NCI-H748 (cell line): ENCODE results near the gene DDR1.

Experiments
- DNase-seq: peaks from one replicate; lab custom pipeline; 2025; ENCODE audit not compliant: unreplicated experiment; lab: John Stamatoyannopoulos, UW

Gene DDR1

GRCh38 chr6:30879684-30880427, 4.5 kb upstream of the DDR1 start:
- DNase-seq, result no peak

- peak; percentile 91 for DNase-seq
These were observed 3.5 kb upstream of the DDR1 start for GRCh38 chr6:30880698-30881252.

- peak; percentile 21 for DNase-seq
These were observed 2.7 kb upstream of the DDR1 start for GRCh38 chr6:30881392-30882203.

DNA sequence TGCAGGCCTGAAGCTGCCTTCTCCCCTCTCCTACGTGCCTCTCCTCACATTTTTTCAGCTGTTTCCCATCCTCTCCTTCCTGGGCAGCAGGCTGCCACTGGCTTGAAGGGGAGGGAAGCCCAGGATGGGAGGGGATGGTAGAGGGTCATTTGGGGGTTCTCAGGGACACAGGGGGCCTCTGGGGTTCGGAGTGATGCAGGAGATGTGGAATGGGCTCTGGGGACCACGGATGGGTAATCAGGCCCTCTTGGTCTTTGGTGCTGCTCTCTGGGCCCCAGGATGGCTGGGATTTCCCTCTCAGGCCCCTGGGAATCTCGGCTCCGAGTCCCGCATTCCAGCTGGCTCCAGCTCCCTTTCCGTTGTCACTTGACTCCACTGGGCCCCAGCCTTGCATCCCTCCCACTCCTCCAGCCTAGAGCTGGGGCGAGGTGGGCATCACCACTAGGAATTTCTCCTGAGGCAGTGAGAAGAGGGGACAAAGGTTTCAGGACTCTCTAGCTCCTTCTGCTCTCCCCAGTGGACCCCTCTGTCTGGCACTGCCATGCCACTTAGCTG, 2.0 kb upstream of the DDR1 start:
- no peak for DNase-seq

GRCh38 chr6:30882759-30883684, 1.3 kb upstream of the DDR1 start:
- DNase-seq, result peak; percentile 74

- peak; percentile 71 for DNase-seq
These were observed 482 bp downstream of the DDR1 start for GRCh38 chr6:30884521-30885480.

DNA sequence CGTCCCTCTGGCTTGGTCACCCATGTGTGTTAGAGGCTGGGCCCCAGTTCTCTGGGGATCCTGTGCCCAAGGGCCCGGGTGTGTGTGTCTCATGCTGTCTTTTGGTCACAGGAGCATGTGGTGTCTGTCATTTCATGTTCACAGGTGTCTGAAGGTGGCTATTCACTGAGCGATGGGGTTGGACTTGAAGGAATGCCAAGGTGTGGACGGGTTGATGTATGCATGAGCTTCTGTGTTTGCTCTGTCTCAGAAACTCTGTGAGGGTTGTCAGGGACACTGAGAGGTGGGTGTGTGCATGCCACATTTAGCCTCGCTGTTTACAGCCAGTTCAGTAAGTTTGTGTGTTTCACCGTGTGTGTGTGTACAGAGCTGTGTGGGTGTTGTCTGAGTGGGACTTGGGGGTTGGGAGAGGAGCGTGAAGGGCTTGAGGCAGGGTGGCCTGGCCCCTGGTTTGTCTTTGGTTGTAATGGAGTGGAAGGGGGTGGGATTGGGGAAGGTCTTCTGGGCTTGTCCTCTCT, 1.2 kb downstream of the DDR1 start:
- DNase-seq, result peak; percentile 75

GRCh38 chr6:30885999-30886896, 1.9 kb downstream of the DDR1 start:
- DNase-seq, result peak; percentile 92

GRCh38 chr6:30886897-30887255, 2.6 kb downstream of the DDR1 start:
- DNase-seq, result no peak

DNA sequence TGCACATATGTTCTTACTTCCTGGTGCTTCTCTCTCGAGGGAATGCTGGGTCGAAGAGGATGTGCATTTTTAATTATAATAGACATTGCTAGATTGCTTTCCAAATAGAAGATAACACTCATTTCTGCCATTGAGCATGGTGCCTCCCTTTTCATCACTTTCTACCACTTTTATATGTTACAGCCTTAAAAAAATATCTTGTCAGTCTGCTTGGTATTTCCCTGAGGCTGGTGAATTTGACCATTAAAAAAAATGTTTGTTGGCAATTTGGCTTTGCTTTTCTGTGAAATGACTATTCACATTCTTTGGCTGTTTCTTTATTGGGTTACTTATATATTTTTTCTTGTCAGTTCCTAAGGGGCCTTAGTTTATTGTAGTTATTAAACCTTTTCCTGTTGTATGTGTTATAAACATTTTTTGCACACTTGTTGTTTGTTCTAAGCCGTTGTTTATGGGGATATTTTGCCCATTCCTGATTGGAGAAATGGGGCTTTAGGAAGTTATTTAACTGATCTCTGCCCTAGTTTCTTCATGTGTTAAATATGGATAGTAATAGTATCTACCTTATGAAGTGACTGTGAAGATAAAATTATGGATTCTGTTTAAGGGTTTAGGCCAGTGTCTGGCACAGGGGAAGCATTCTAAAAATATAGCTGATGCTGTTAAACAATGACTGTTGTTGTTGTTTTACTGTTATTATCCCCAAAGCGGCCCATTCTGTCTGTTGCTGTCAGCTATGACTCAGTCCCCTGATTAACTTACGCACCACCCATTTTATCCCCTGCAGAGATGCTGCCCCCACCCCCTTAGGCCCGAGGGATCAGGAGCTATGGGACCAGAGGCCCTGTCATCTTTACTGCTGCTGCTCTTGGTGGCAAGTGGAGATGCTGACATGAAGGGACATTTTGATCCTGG, 3.8 kb downstream of the DDR1 start:
- no peak for DNase-seq

- DNase-seq, result no peak
These were observed 4.6 kb downstream of the DDR1 start for GRCh38 chr6:30888816-30889495.

GRCh38 chr6:30889496-30889885, 5.2 kb downstream of the DDR1 start:
- DNase-seq, result no peak

- DNase-seq, result no peak
These were observed 5.8 kb downstream of the DDR1 start for GRCh38 chr6:30889921-30890645.

DNA sequence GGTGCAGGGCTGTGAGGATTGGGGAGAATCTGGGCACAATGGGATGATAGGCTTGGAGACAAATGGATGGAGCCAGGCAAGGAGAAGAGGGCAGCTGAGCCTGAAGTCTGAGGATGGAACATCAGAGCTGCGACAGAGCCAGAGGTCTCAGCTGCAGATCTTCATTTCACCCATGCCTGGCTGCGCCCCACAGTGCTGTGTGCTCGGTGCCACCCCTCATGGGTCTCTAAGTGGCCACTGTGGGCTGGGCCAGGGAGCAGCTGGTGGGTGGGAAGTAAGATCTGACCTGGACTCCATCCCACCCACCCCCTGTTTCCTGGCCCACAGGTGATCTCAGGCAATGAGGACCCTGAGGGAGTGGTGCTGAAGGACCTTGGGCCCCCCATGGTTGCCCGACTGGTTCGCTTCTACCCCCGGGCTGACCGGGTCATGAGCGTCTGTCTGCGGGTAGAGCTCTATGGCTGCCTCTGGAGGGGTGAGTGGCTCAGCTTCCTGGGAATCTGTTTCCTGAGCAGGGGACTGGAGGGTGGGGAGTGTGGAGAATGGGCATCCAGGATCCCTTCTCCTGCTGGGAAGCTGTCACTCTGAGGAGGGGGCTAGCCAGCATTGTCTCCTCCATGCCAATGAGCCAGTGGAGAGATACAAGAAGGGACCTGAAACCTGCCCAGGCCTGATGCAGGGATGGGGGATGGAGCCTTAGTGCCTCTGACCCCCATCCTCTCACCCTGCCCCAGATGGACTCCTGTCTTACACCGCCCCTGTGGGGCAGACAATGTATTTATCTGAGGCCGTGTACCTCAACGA, 6.5 kb downstream of the DDR1 start:
- DNase-seq, result no peak

DNA sequence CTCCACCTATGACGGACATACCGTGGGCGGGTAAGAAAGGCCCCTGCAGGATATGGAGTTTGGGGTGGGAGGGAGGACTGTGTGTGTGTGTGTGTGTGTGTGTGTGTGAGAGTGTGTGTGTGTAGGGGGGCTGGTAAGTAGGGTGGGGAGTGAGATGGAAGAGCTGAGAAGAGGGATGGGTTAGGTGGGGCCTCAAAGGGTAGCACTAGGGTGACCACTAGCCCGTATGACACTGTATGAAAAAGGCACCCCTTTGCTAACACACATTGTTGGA, 7.1 kb downstream of the DDR1 start:
- DNase-seq, result no peak
